Measurements from ENCODE around the gene PDIA5.
"Not testable (repeated sequence)": the region's sequence is repeated elsewhere in the genome, so short reads cannot be mapped to it uniquely, and the experiment has no call there.

PDIA5 gene

GRCh38 chr3:123094516-123095313, 27.9 kb downstream of the PDIA5 start:
- DNase-seq = no peak

DNA sequence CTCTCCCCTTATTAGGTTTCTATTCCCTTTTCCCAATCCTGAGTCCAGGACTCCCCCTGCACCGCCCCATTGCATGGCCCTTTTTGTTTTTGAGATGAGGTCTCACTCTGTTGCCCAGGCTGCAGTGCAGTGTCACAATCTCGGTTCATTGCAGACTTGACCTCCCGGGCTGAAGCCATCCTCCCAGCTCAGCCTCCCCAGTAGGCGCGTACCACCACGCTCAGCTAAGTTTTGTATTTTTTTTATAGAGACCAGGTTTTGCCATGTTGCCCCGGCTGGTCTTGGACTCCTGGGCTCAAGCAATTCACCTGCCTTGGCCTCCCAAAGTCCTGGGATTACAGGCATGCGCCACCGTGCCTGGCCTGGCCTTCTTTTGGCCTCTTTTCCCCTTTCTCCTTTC, 29.3 kb downstream of the PDIA5 start:
- no peak for DNase-seq

- no peak for DNase-seq
These were observed 29.9 kb downstream of the PDIA5 start for GRCh38 chr3:123096731-123097130.

DNA sequence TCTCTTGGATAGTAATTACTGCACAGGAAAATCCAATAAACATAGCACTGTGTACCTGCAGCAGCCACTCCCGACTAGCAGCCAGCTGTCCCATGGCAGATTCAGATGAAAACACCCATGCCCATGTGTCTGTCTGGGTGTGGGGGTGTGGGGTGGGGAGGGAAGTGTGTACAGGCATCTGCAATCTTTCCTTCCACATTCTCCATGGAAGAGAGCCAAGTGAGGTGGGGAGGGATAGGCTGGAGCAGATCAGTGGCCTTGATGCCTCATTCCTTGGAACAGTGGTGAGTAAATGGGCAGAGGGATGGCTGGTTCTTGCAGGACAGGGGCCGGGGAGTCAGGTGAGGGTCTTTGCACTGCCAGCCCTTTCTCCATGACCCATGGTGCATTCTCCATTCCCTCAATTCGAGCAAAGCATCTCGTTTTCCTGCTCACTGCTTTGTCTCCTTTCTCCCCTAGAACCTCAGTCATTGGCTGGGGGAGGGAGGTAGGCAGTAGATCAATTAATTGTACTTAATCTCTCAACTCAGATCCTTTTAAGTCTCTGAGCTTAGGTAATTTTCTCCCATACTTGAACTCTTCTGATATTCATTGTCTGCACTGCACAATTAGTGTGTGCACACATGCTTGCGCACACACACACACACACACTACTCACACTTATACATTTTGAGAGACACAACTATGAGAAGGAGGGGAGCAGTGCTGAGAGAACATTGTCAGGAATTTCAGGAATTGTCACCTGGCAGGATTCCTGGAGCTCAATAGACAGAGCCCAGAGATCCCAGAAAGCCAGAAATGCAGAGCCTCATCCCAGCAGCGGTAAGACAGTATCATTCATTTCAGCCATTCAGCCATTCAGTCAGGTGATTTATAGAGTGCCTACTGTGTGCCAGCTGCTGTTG, 31.9 kb downstream of the PDIA5 start:
- DNase-seq = no peak

- DNase-seq = peak; percentile 22
These were observed 32.7 kb downstream of the PDIA5 start for GRCh38 chr3:123099331-123100192.

GRCh38 chr3:123100193-123100776, 33.5 kb downstream of the PDIA5 start:
- no peak for DNase-seq

- DNase-seq = no peak
These were observed 35.4 kb downstream of the PDIA5 start for GRCh38 chr3:123102249-123102648.

DNA sequence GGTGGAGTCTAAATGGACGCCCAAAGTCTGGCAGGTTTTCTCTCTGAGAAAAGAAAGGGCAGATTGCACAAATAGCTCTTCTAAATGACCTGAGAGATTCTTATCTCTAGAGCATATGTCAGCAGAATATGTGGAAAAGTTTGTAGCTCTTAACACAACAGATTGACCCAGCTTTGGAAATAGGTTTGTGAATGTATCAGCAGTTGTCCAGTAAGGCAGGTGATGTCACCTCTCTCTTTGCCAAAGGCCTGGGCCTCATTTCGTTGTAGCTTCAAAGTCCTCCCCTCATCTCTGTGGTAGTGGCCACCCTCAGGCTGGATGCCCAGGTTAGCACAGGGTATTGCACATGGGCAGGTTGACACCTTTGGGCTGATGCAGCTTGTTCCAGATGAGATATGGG, 36.0 kb downstream of the PDIA5 start:
- no peak for DNase-seq

GRCh38 chr3:123104550-123104949, 37.7 kb downstream of the PDIA5 start:
- DNase-seq = no peak

DNA sequence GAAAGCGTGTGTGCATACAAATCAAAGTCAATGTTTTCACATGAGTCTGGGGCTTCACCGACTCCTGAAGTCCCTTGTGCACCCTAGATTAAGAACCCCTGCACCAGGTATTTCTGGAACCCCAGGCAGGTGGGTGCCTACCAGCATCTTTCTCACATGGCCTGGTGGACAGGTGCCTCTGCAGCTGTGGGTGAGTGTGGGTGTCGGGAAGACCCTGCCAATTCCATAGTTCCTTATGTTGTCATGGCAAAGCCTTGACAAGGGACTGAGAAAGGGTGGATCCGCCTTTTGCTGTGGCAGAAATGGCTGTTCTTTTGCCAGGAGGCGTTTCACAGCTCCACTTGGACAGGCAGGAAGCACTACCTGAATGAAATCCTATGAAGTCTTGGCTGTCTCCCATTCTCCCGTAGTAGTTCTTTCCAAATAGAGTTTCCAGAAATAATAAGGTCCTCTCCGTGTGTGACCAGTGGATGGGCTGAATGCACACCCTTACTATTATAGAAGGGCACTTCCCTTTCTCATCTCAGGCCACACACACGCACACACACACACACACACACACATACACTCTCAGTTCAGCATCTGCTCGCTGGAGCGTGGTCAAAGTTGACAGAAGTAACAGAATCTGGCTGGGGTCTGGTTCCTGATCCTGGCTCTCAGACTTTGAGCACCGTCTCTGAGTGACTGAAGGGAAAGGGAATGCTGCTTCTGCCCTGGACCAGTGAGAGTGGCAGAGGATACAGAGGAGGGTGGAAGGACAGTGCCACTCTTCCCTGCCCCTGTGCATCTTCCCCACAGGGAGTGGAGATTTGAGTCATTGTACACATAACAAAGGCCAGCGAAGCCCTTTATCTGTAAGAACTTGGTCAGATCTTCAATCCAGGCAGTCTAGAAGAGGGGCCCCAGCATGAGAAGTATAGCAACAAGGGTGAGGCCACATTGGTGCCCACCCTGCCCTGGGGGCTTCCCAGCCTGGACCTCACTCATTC, 38.7 kb downstream of the PDIA5 start:
- DNase-seq = no peak

DNA sequence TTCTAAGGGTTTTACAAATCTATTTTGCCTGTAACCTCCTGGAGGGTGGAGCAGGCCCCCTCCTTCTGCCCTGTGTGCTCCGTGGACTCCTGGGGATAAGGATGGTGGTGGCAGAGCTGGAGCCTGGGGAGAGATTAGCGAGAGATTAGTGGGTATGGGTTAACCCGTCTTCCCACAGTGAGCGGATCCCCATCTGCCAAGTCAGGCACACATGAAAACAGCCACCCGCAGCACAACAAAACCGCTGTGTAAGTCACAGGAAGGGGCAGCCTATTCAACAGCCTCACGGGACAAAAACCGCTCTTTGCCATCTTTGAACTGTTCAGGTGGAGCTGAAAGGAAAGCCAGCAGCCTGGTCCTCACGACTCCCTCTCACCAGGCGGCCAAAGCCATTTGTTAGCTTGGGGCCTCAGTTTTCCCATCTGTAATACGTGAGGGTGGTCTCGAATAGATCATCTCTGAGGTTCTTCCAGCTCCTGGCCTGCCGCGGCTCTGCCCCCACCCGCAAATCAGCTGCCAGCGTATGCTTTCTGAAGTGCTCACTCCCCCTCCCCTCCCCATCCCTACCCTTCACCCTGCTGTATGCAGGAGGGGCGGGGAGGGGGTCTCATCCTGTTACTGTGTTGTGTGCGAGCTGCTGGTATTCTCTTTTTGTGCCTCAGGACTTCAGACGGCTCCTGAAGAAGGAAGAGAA, 43.6 kb downstream of the PDIA5 start:
- no peak for DNase-seq

GRCh38 chr3:123110976-123111615, 44.3 kb downstream of the PDIA5 start:
- DNase-seq = no peak

DNA sequence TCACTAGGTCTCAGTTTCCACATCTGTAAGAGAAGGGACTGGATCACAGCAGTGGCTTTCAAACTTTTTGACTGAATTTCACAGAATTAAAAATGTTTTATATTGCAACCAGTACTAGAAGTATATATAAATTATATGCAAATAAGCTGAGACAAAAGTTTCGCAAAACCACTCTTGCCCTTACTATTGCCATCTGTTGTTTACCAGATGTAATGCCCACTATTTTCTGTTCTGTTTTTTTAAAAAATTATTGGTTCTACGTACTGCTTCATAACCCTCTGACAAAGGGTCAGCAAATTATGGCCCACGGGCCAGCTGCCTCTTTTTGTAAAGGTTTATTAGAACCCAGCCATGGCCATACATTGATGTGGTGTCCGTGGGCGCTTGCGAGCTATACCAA, 44.8 kb downstream of the PDIA5 start:
- DNase-seq = no peak

GRCh38 chr3:123112232-123112631, 45.4 kb downstream of the PDIA5 start:
- DNase-seq = no peak

GRCh38 chr3:123112656-123113055, 45.8 kb downstream of the PDIA5 start:
- DNase-seq = not testable (repeated sequence)

GRCh38 chr3:123113889-123114450, 47.1 kb downstream of the PDIA5 start:
- DNase-seq = no peak

DNA sequence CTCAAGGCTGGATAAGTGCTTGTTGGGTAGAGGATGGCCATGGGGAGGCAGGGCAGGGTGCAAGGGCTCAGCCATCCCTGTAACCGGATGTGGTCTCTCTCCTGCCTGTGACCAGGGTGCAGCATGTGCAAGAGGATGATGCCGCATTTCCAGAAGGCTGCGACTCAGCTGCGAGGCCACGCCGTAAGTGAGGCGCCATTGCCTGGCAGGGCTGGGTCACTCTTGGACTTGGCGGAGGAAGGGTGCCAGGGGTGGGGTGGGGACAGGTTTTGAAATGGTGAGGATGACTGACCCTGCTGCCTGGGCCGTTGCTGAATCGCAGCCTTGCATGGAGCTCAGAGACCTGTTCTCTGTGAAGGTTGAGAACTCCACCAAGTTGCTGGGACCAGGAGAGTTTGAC, 49.3 kb downstream of the PDIA5 start:
- DNase-seq = no peak

GRCh38 chr3:123119388-123119787, 52.6 kb downstream of the PDIA5 start:
- DNase-seq = no peak

DNA sequence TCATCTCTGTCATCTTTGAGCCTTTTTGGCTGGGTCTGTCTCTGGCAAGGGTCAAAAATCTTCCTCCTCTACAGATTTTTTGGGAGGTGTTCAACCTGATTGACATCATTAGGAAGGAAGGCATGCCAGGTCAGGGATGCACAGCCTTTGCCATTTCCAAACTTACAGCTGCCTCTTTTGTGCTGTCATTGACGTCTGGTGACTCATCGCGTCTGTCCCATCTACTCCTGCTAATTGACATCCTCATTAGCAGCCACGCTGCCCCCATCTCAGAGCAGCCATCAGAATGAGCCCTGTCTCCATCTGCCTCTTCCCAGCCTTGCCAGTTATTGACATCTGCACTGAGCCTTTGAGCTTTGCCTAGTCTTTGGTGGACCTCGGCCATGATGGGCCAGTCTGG, 53.0 kb downstream of the PDIA5 start:
- no peak for DNase-seq

DNA sequence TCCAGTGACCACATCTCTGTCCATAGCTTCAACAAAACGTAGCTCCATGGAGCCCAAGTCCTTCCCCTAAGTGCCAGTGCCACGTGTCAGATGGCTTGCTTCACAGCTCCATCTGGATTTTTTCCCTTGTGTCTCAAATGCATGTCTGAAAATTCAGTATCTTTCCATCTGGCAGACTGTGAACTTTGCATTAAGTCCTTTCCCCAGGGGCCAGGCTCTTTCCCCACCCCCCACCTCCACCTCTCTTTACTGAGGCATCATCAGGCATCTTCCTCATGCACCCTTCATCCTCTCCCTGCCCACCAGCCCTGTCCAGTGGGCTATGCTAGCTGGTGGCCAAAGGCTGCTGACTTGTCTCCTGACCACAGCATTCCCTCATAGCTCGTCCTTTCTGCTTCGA, 53.7 kb downstream of the PDIA5 start:
- DNase-seq = no peak

Data from NCI-H146 (cell line).